ENCODE data around the gene TRIM61.
"Not testable (repeated sequence)": the region's sequence is repeated elsewhere in the genome, so short reads cannot be mapped to it uniquely, and the experiment has no call there.

- TF ChIP-seq POLR2AphosphoS5, POLR2A (IDR thresholded peaks at IDR 0.05): not testable (repeated sequence)
These were observed 42.5 kb upstream of the TRIM61 start for GRCh38 chr4:165019995-165020394.

Data from prostate gland (tissue), 1 donor.